MCF 10A (cell line): ENCODE data around the gene KIAA1549. TPM values are rescaled to one million over a fixed set of nuclear protein-coding genes. Genes with fewer than 3 reads are reported as not detected.

Experiments
- BruUV-seq: library from RNA; stranded (reverse); fragments of 400-500 nt; replicated peaks from 2 replicates; lab custom pipeline; 2021; lab: Mats Ljungman, UMichigan
- CTCF ChIA-PET: fragments of 300-600 bp; sonication (Branson Sonifier 250); formaldehyde crosslinking; extraction: SDS; loops from one replicate; lab custom pipeline; 2021; ENCODE audit warnings: antibody characterized with exemption, inconsistent platforms; lab: Yijun Ruan, JAX
- POLR2A ChIA-PET: fragments of 300-600, 350-650 bp; sonication (Branson Sonifier 250); formaldehyde crosslinking; extraction: SDS; loops from one replicate; lab custom pipeline; 2020; ENCODE audit warnings: antibody characterized with exemption, inconsistent platforms; lab: Yijun Ruan, JAX
- DNase-seq: peaks from one replicate; pipeline ENCODE4 v3.0.0-alpha.2; 2018; ENCODE audit not compliant: unreplicated experiment
- H3K27ac Mint-ChIP-seq: one replicate; pipeline ENCODE4 v1.8.0; 2022; ENCODE audit warnings: mild to moderate bottlenecking, low read depth, mixed read lengths; ENCODE audit not compliant: unreplicated experiment
- H3K27me3 Mint-ChIP-seq: one replicate; pipeline ENCODE4 v1.8.0; 2022; ENCODE audit warnings: mixed read lengths; ENCODE audit not compliant: insufficient read depth, unreplicated experiment
- H3K36me3 Mint-ChIP-seq: one replicate; pipeline ENCODE4 v1.8.0; 2022; ENCODE audit warnings: mild to moderate bottlenecking, moderate library complexity, mixed read lengths; ENCODE audit not compliant: insufficient read depth, unreplicated experiment
- H3K4me1 Mint-ChIP-seq: one replicate; pipeline ENCODE4 v1.8.0; 2022; ENCODE audit warnings: mixed read lengths; ENCODE audit not compliant: insufficient read depth, unreplicated experiment
- H3K4me3 Mint-ChIP-seq: one replicate; pipeline ENCODE4 v1.8.0; 2022; ENCODE audit warnings: mild to moderate bottlenecking, moderate library complexity, mixed read lengths; ENCODE audit not compliant: unreplicated experiment
- H3K9me3 Mint-ChIP-seq: one replicate; pipeline ENCODE4 v1.8.0; 2022; ENCODE audit warnings: mixed read lengths; ENCODE audit not compliant: unreplicated experiment
- intact Hi-C: fragments of 100-400 bp; cut with micrococcal nuclease; formaldehyde crosslinking; loops from 2 replicates; pipeline ENCODE4 v1.14.1; 2022
- total RNA-seq: library from RNA; stranded (reverse); gene quantifications from 2 replicates; pipeline ENCODE4 v1.2.3, GENCODE V29; 2022
- TF ChIP-seq, protein P1 (sequence below): fragments of 200-600 bp; IDR thresholded peaks from one replicate; pipeline ENCODE4 v1.8.0; 2022; ENCODE audit warnings: antibody characterized with exemption, mild to moderate bottlenecking; ENCODE audit not compliant: unreplicated experiment

KIAA1549 gene
- total RNA-seq, 1 experiment from 2014 or later, result 7.1 TPM

GRCh38 chr7:138848056-138848980, 132.9 kb downstream of the KIAA1549 start:
- Mint-ChIP-seq H3K4me1 (no peaks in the 10 kb centered on the region), H3K36me3 (peaks cover 23% of the 10 kb centered on the region), H3K4me3 (no peak overlapping the region), H3K27ac (no peak overlapping the region), H3K27me3 (no peaks in the 10 kb centered on the region), H3K9me3 (no peaks in the 10 kb centered on the region)
- no peak for DNase-seq
- no TSS peak for BruUV-seq
- intact Hi-C loops, result no loop called here
- TF ChIP-seq, protein P1, sequence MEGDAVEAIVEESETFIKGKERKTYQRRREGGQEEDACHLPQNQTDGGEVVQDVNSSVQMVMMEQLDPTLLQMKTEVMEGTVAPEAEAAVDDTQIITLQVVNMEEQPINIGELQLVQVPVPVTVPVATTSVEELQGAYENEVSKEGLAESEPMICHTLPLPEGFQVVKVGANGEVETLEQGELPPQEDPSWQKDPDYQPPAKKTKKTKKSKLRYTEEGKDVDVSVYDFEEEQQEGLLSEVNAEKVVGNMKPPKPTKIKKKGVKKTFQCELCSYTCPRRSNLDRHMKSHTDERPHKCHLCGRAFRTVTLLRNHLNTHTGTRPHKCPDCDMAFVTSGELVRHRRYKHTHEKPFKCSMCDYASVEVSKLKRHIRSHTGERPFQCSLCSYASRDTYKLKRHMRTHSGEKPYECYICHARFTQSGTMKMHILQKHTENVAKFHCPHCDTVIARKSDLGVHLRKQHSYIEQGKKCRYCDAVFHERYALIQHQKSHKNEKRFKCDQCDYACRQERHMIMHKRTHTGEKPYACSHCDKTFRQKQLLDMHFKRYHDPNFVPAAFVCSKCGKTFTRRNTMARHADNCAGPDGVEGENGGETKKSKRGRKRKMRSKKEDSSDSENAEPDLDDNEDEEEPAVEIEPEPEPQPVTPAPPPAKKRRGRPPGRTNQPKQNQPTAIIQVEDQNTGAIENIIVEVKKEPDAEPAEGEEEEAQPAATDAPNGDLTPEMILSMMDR, result no peak
- ChIA-PET CTCF (no interaction called here), POLR2A (no interaction called here)

- intact Hi-C loops, result no loop called here
- ChIA-PET POLR2A (no interaction called here), CTCF (interaction anchor here (0.5 to 0.7 kb wide), 2 partner anchors 15 to 520 kb away, joined by 3 to 4 read pairs; no protein-coding TSS in a partner anchor)
- Mint-ChIP-seq H3K36me3 (peaks cover 14% of the 10 kb centered on the region), H3K4me3 (no peak overlapping the region), H3K27ac (no peak overlapping the region), H3K27me3 (no peaks in the 10 kb centered on the region), H3K9me3 (no peaks in the 10 kb centered on the region), H3K4me1 (no peaks in the 10 kb centered on the region)
- BruUV-seq, result no TSS peak
- no peak for DNase-seq
- TF ChIP-seq, protein P1, result no peak
Measured at GRCh38 chr7:138845711-138846110, 135.5 kb downstream of the KIAA1549 start.

- BruUV-seq, result no TSS peak
- Mint-ChIP-seq H3K9me3 (no peaks in the 10 kb centered on the region), H3K4me3 (no peak overlapping the region), H3K36me3 (peaks cover 18% of the 10 kb centered on the region), H3K27ac (no peak overlapping the region), H3K4me1 (no peaks in the 10 kb centered on the region), H3K27me3 (no peaks in the 10 kb centered on the region)
- DNase-seq, result no peak
- CTCF ChIA-PET, result no interaction called here
- TF ChIP-seq, protein P1, result no peak
- POLR2A ChIA-PET, result no interaction called here
- intact Hi-C loops, result no loop called here
Measured at GRCh38 chr7:138843632-138844580, 137.3 kb downstream of the KIAA1549 start.
